ENCODE data around the gene OCA2.

OCA2 gene

GRCh38 chr15:28120359-28120640 is 21.2 kb upstream of the OCA2 start:
- no peak for DNase-seq

GRCh38 chr15:28118531-28118930 is 19.4 kb upstream of the OCA2 start:
- DNase-seq = no peak

GRCh38 chr15:28118083-28118482 is 19.0 kb upstream of the OCA2 start:
- no peak for DNase-seq

- no peak for DNase-seq
Observed at GRCh38 chr15:28117432-28117990, 18.4 kb upstream of the OCA2 start.

GRCh38 chr15:28116521-28117431 is 17.7 kb upstream of the OCA2 start:
- DNase-seq = no peak

GRCh38 chr15:28115871-28116270 is 16.8 kb upstream of the OCA2 start:
- no peak for DNase-seq

GRCh38 chr15:28114721-28115622 is 15.9 kb upstream of the OCA2 start:
- no peak for DNase-seq

GRCh38 chr15:28114114-28114455 is 15.0 kb upstream of the OCA2 start:
- no peak for DNase-seq

- DNase-seq = no peak
Observed at GRCh38 chr15:28113394-28114113, 14.4 kb upstream of the OCA2 start.

GRCh38 chr15:28112962-28113361 is 13.8 kb upstream of the OCA2 start:
- no peak for DNase-seq

- no peak for DNase-seq
Observed at GRCh38 chr15:28112101-28112760, 13.1 kb upstream of the OCA2 start.

GRCh38 chr15:28111543-28111942 is 12.4 kb upstream of the OCA2 start:
- DNase-seq = no peak

GRCh38 chr15:28110481-28110881 is 11.4 kb upstream of the OCA2 start:
- DNase-seq = no peak

- DNase-seq = no peak
Observed at GRCh38 chr15:28109626-28110455, 10.7 kb upstream of the OCA2 start.

GRCh38 chr15:28107904-28108275 is 8.8 kb upstream of the OCA2 start:
- DNase-seq = no peak

GRCh38 chr15:28107111-28107903 is 8.2 kb upstream of the OCA2 start:
- peak; percentile 82 for DNase-seq

GRCh38 chr15:28106294-28107110 is 7.4 kb upstream of the OCA2 start:
- peak; percentile 78 for DNase-seq

- DNase-seq = no peak
Observed at GRCh38 chr15:28105793-28106192, 6.7 kb upstream of the OCA2 start.

GRCh38 chr15:28105224-28105791 is 6.2 kb upstream of the OCA2 start:
- DNase-seq = no peak

All from right kidney (tissue), 1 donor.